Subcutaneous adipose tissue (tissue), 4 donors: ENCODE results near the gene IFNLR1. TPM values are rescaled to one million over a fixed set of nuclear protein-coding genes. Genes with fewer than 3 reads are reported as not detected.

Experiments
- total RNA-seq, 4 donors: library from RNA; depleted of rRNA; stranded (reverse); fragments of >200 nt; gene quantifications; one replicate each; pipeline ENCODE4 v1.1.0, GENCODE V29; 2016
- TF ChIP-seq, protein P1 (sequence below): fragments of 450-650 bp; IDR thresholded peaks from one replicate; pipeline ENCODE4 v1.5.1; 2016; ENCODE audit warnings: low read depth, mild to moderate bottlenecking, control low read depth, antibody characterized with exemption, moderate library complexity

IFNLR1 gene
- total RNA-seq, 4 donors from 2014 or later = 0.22 to 6.1 (median 0.49) TPM; not detected in 1

GRCh38 chr1:24186031-24186710, 918 bp downstream of the IFNLR1 start:
- TF ChIP-seq, protein P1, sequence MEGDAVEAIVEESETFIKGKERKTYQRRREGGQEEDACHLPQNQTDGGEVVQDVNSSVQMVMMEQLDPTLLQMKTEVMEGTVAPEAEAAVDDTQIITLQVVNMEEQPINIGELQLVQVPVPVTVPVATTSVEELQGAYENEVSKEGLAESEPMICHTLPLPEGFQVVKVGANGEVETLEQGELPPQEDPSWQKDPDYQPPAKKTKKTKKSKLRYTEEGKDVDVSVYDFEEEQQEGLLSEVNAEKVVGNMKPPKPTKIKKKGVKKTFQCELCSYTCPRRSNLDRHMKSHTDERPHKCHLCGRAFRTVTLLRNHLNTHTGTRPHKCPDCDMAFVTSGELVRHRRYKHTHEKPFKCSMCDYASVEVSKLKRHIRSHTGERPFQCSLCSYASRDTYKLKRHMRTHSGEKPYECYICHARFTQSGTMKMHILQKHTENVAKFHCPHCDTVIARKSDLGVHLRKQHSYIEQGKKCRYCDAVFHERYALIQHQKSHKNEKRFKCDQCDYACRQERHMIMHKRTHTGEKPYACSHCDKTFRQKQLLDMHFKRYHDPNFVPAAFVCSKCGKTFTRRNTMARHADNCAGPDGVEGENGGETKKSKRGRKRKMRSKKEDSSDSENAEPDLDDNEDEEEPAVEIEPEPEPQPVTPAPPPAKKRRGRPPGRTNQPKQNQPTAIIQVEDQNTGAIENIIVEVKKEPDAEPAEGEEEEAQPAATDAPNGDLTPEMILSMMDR = no peak

DNA sequence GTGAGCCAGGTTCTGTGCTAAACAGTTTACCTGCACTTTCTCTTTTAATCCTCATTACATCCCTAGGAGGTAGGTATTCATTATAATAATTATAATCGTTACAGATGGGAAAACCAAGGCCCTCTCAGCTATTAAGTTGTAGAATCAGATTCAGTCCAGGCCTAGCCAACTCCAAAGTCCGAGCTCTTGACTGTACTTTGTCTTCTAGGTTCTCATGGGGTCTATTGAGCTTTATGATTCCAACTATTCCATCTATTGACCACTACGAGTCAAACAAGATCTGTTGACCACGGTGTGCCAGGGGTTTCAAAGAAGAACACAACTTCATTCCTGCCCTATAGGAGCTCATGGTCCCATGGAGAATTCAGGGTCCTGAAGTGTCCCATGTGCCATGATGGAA, 2.0 kb downstream of the IFNLR1 start:
- TF ChIP-seq, protein P1 = no peak

GRCh38 chr1:24182061-24182460, 5.0 kb downstream of the IFNLR1 start:
- TF ChIP-seq, protein P1 = no peak

GRCh38 chr1:24181619-24182018, 5.5 kb downstream of the IFNLR1 start:
- TF ChIP-seq, protein P1 = no peak

GRCh38 chr1:24180676-24181075, 6.4 kb downstream of the IFNLR1 start:
- TF ChIP-seq, protein P1 = no peak

GRCh38 chr1:24179251-24179840, 7.7 kb downstream of the IFNLR1 start:
- TF ChIP-seq, protein P1 = no peak

GRCh38 chr1:24178407-24178806, 8.7 kb downstream of the IFNLR1 start:
- TF ChIP-seq, protein P1 = no peak
